Ectodermal cell (in vitro differentiated cells): Measurements from ENCODE around the gene CEP128.

Experiments
- H3K27ac ChIP-seq: 2 replicates; pipeline ENCODE4 v1.7.0; 2013; ENCODE audit warnings: mild to moderate bottlenecking, low read depth, low read length; ENCODE audit not compliant: insufficient read depth, poor library complexity, severe bottlenecking
- H3K27me3 ChIP-seq: 2 replicates; pipeline ENCODE4 v1.7.0; 2013; ENCODE audit warnings: mild to moderate bottlenecking, low read length; ENCODE audit not compliant: insufficient read depth, control insufficient read depth, poor library complexity, severe bottlenecking
- H3K36me3 ChIP-seq: one replicate; pipeline ENCODE4 v1.7.0; 2013; ENCODE audit warnings: low read length; ENCODE audit not compliant: control insufficient read depth, insufficient read depth
- H3K4me1 ChIP-seq: one replicate; pipeline ENCODE4 v1.7.0; 2013; ENCODE audit warnings: low read length; ENCODE audit not compliant: control insufficient read depth, insufficient read depth
- H3K4me3 ChIP-seq: 2 replicates; pipeline ENCODE4 v1.7.0; 2013; ENCODE audit warnings: low read depth, low read length, control low read depth; ENCODE audit not compliant: insufficient read depth
- H3K9me3 ChIP-seq: 2 replicates; pipeline ENCODE4 v1.7.0; 2013; ENCODE audit warnings: mild to moderate bottlenecking, low read length, moderate library complexity; ENCODE audit not compliant: control insufficient read depth
- WGBS, 2 experiments: methylation state at CpG; one replicate each; pipeline ENCODE4 v1.1.7; 2013; ENCODE audit warnings: missing lambda C conversion rate in 2 of 2; 5-methylcytosine and 5-hydroxymethylcytosine counted together

CEP128 gene

DNA sequence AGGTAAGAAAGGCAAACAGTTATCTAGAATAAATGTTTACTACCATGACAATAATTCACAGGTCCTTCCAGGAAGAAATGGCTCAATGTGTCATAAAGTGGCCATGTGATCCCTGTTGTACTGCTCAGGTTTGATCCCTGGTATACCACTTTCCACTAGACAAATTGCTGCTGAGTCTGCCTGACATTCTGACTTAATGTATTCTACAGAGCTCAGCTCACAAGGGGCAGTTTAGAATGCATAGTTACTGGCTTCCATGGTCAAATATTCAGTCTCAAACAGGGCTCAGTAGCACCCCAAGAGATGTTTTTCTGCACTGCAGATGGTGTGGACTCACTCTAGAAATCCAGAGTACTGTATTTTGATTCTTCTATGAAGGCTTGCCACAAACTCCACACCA is 35.7 kb upstream of the CEP128 start:
- Histone ChIP-seq H3K36me3 (no peaks in the 10 kb centered on the region), H3K4me3 (no peak overlapping the region), H3K9me3 (no peaks in the 10 kb centered on the region), H3K27ac (no peak overlapping the region), H3K4me1 (no peaks in the 10 kb centered on the region), H3K27me3 (no peaks in the 10 kb centered on the region)

DNA sequence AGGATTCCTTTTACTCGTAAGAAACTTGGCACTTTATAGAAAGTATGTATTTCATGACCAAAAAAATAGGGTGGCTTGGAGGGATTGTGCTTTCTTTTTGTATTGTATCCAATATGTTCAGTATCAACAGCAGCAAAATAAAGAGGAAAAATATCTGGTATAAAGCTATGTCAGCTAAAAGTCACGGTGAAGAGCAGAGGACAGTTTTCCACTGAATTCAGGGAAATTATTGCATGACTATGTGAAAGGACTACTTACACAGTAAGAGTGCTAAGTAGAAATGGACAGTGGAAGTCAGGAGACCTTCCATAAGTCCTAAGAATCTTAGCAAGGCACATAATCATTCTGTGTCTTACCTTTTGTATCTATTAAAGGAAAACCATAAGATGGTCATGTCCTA is 33.1 kb upstream of the CEP128 start:
- 94 to 96% methylated on average over 2 of the region's 2 CpGs for whole genome bisulfite sequencing, 2 experiments
- H3K27me3 ChIP-seq = no peaks in the 10 kb centered on the region
- H3K27ac ChIP-seq = no peak overlapping the region
- no peaks in the 10 kb centered on the region for H3K36me3 ChIP-seq
- no peaks in the 10 kb centered on the region for H3K9me3 ChIP-seq
- H3K4me1 ChIP-seq = no peaks in the 10 kb centered on the region
- no peak overlapping the region for H3K4me3 ChIP-seq

DNA sequence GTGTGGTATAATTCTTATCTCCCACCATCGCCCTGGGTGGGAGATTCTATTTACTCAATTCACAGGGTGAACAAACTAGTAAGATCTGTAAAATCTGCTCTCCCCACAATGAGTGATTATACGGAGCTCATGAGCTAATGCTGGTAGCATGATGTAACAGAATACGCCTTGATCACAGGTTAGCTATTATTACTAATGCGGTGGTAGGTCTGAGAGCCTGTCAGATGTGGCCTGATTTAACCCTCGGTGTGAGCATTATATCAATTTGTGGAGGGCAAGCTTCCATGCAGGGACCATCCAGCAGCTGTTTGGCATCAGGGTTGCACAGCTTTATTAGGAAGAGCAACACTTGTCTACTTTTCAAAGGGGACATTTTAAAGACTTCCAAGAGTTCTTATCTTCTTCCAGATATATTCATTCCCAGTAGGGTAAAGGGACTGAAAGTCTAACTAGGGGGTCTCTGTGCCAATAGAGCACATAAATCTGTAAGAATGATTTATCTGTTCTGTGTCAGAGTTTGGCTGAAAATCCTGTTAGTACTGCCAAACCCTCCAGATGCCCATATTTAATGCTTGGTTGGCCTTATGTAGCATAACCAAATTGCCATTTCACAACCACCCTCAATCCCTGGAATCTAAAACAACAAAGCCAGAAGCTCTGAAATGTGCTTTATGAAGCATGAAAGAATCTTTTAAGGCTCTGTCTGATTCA is 32.5 kb upstream of the CEP128 start:
- Histone ChIP-seq H3K27me3 (no peaks in the 10 kb centered on the region), H3K4me1 (no peaks in the 10 kb centered on the region), H3K4me3 (no peak overlapping the region), H3K27ac (no peak overlapping the region), H3K36me3 (no peaks in the 10 kb centered on the region), H3K9me3 (no peaks in the 10 kb centered on the region)
- WGBS, 2 experiments = 91 to 95% methylated on average over 4 to 5 of the region's 5 CpGs

DNA sequence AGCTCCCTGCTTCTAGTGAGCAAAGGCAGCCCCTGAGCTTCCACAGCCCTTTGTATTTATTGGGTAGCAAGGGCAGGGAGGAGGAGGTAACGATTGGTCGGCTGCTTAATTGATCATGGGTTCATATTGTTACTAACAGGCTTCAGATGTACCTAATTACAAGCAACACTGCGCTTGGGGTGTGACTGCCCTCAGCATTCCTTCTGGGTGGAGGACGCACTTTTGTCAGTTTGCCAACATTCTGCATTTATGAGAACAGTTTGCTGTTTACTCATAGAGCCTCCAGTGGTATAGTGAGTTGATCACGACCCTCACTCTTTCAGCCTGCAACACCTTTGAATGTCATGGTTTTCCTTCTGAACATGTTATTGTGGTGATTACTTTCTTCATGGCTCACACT is 23.5 kb upstream of the CEP128 start:
- Histone ChIP-seq H3K4me3 (no peak overlapping the region), H3K9me3 (no peaks in the 10 kb centered on the region)
- 82 to 84% methylated on average over 4 to 5 of the region's 5 CpGs for WGBS, 2 experiments

DNA sequence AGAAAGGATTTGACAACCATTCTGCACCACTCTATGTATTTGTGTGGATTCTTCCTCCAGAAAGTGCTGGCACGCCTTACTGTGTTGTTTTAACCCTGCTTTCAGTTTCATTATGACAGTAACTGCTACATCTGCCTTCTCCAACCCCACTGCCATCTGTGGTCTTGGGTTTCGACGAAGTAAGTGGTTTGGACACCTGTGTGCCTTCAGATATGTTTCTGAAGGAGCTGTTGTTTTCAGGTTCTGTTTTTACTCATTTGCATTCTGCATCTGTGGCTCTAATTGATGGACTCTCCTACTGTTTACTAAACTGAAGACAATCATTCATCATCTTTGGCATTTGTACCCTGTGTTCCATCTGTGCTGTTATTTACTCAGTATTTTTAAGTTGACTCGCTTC is 18.0 kb upstream of the CEP128 start:
- no peaks in the 10 kb centered on the region for H3K4me1 ChIP-seq
- peaks cover 16% of the 10 kb centered on the region for H3K27me3 ChIP-seq
- H3K36me3 ChIP-seq = no peaks in the 10 kb centered on the region
- H3K4me3 ChIP-seq = no peak overlapping the region
- 94% methylated on average over 3 to 4 of the region's 4 CpGs for WGBS, 2 experiments
- H3K9me3 ChIP-seq = no peaks in the 10 kb centered on the region
- H3K27ac ChIP-seq = no peak overlapping the region

More for the DNA sequence above, 23.5 kb upstream of the CEP128 start:
- no peaks in the 10 kb centered on the region for H3K27me3 ChIP-seq
- no peaks in the 10 kb centered on the region for H3K4me1 ChIP-seq
- no peaks in the 10 kb centered on the region for H3K36me3 ChIP-seq
- H3K27ac ChIP-seq = no peak overlapping the region

DNA sequence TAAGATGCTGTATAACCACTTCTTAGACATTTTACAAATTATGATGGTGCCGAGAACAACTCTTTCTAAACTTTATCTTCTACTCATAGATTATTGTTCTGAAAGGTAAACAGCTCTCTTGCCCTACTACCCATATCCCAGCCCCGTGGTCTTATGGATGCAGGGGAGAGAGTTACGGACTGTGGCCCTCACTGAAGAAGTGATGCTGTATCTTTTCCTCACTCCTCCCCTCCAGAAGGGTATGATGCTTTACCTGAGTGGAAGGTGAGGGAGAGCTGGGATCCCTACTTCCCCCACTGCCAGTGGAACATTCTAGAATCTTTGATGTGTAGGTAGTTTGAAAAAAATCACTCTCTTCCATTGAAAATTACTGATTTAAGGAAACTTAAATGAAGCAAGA is 17.4 kb upstream of the CEP128 start:
- H3K27ac ChIP-seq = no peak overlapping the region
- 87 to 96% methylated on average over 2 to 3 of the region's 3 CpGs for WGBS, 2 experiments
- peaks cover 16% of the 10 kb centered on the region for H3K27me3 ChIP-seq
- H3K4me1 ChIP-seq = no peaks in the 10 kb centered on the region
- no peak overlapping the region for H3K4me3 ChIP-seq
- H3K36me3 ChIP-seq = no peaks in the 10 kb centered on the region
- no peaks in the 10 kb centered on the region for H3K9me3 ChIP-seq

DNA sequence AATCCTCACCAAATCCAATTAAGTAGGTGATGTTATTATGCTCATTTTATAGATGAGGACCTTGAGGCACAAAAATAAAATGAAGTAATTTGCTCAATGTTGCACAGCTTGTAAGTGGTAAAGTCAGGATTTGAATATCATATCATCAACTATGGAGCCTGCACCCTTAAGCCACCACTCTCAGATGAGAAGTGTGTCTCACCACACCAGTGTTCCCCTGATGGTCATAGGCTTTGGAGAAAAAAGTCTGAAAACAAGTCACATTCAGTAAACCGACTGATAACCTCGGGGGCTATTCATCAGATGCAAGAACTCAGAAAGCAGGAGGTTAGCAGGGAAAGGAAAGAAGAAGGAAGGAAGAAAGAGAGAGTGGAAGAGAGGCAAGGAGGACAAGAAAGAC is 16.7 kb upstream of the CEP128 start:
- H3K9me3 ChIP-seq = no peaks in the 10 kb centered on the region
- no peaks in the 10 kb centered on the region for H3K4me1 ChIP-seq
- H3K27me3 ChIP-seq = peaks cover 16% of the 10 kb centered on the region
- H3K4me3 ChIP-seq = no peak overlapping the region
- H3K27ac ChIP-seq = no peak overlapping the region
- H3K36me3 ChIP-seq = no peaks in the 10 kb centered on the region
- WGBS, 2 experiments = 91% methylated on average over 2 of the region's 2 CpGs

DNA sequence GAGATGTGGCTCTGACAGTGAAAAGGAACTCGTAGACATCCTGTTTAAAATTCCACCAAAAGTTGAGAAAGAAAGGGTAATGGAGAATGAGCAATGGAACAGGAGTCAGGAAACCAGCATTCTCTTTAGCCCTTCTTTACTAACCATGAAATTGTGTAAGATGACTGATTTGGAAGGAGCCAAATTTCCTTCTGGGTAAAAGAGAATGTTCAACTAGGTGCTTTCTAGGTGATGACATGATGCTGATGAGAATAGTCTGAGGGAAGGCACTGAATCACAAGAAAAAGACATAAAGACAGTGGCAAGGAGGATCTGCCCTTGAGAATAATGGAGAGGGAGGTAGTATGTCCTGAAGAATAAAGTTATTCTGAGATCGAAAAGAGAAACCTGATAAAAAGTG is 16.1 kb upstream of the CEP128 start:
- 94 to 97% methylated on average over 2 of the region's 2 CpGs for WGBS, 2 experiments
- Histone ChIP-seq H3K27ac (no peak overlapping the region), H3K9me3 (no peaks in the 10 kb centered on the region), H3K4me1 (no peaks in the 10 kb centered on the region), H3K4me3 (no peak overlapping the region), H3K27me3 (peaks cover 16% of the 10 kb centered on the region), H3K36me3 (no peaks in the 10 kb centered on the region)

DNA sequence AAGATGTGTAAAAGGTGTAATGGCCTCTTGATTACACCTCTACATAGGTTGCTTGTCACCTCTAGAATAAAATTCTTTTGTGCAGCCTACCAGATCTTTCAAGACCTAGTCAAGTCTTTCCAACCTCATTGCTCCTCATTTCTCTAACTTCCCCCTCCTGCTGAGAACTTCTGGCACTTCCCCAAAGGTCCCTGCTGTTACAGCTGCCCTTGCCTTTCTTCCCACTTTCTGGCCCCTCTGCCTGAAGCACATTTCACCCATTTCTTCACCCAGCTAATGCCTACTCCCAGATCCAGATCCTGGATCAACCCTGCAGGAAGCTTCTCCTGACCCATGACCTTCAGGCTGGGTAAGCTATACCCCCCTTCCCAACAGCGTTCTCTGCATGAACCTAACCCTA is 15.4 kb upstream of the CEP128 start:
- H3K4me3 ChIP-seq = no peak overlapping the region
- no peaks in the 10 kb centered on the region for H3K4me1 ChIP-seq
- H3K27ac ChIP-seq = no peak overlapping the region
- 92 to 100% methylated on average over 1 of the region's 1 CpG for WGBS, 2 experiments
- peaks cover 16% of the 10 kb centered on the region for H3K27me3 ChIP-seq
- H3K9me3 ChIP-seq = no peaks in the 10 kb centered on the region
- H3K36me3 ChIP-seq = no peaks in the 10 kb centered on the region

DNA sequence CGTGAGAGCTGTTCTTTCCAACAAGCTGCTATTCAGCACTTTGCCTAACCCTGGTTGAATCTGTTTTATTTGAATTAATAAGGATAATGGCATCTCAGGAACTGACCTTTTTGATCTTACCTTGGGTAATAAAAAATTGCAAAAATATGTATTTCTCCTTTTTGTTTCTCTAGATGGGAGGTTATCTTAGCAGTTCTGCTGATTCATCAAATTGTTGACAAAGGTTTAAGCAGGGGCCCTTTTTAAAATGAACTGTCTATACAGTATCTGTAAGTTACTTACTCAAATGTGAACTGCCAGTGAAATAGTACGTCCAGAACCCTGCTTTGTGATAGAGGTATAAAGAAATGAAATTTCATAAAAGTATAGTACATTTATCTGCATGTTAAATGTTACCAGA is 14.6 kb upstream of the CEP128 start:
- Histone ChIP-seq H3K4me3 (no peak overlapping the region), H3K27ac (no peak overlapping the region), H3K9me3 (no peaks in the 10 kb centered on the region), H3K4me1 (no peaks in the 10 kb centered on the region), H3K27me3 (peaks cover 16% of the 10 kb centered on the region), H3K36me3 (no peaks in the 10 kb centered on the region)
- WGBS, 2 experiments = 85 to 90% methylated on average over 1 of the region's 2 CpGs
